ENCODE data around the gene ARSA. TPM values are rescaled to one million over a fixed set of nuclear protein-coding genes. Genes with fewer than 3 reads are reported as not detected.
"Not testable (repeated sequence)": the region's sequence is repeated elsewhere in the genome, so short reads cannot be mapped to it uniquely, and the experiment has no call there.

ARSA gene
- total RNA-seq, 1 donor from 2014 or later = 38.1 TPM

DNA sequence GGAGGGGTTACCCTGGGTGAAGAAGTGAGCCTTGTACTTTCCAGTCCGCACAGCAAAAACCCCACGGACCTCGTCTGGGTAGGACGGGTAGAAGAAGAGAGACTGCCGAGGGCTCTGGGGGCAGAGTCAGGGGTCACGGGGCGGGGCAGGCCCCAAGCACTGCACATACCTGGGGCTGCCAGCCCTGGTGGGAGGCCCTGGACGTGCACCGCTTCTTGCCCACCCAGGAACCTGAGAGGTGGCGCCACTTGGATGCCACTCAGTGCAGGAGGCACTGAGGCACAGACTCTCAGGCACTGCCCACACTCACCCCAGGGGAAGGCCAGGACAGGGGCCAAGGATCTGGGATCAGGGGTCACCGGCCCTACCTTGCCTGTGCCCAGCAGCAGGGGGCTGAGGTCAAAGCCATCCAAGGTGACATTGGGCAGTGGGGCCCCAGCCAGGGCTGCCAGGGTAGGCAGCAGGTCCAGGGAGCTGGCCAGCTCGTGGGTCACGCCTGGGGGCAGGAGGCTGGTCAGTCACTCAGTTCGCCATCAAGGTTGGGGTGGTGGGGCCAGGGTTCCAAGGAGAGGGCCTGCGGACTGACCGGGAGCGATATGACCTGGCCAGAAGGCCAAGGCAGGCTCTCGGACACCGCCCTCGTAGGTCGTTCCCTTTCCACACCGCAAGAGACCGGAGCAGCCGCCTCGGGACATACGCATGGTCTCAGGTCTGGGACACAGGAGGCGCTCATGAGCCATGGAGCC lies 2.2 kb downstream of the ARSA start:
- DNase-seq (ENCODE audit: low spot score) (no peak), ATAC-seq (no peak)
- intact Hi-C loops (cut with DNase I) = no loop called here

DNA sequence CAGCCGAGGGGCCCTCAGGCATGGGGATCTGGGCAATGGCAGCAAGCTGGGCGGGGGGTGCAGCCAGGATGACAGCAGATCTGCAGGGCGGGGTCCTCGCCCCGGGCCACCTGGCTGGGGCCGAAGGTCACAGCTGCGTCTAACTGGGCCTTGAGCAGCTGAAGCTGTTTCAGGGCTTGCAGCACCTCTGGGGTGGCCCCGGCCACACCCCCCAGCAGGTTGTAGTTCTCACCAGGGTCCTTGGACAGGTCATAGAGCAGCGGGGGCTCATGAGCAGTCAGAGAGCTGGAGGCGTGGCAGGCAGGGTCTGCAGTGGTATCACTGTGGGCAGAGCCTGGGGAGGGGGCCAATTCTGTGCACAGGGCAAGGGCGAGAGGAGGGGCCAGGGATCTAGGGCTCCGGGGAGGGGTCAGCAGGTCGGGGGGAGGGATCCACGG lies 2.8 kb downstream of the ARSA start:
- no peak for ATAC-seq
- DNase-seq (ENCODE audit: low spot score) = no peak
- intact Hi-C loops (cut with DNase I) = no loop called here

DNA sequence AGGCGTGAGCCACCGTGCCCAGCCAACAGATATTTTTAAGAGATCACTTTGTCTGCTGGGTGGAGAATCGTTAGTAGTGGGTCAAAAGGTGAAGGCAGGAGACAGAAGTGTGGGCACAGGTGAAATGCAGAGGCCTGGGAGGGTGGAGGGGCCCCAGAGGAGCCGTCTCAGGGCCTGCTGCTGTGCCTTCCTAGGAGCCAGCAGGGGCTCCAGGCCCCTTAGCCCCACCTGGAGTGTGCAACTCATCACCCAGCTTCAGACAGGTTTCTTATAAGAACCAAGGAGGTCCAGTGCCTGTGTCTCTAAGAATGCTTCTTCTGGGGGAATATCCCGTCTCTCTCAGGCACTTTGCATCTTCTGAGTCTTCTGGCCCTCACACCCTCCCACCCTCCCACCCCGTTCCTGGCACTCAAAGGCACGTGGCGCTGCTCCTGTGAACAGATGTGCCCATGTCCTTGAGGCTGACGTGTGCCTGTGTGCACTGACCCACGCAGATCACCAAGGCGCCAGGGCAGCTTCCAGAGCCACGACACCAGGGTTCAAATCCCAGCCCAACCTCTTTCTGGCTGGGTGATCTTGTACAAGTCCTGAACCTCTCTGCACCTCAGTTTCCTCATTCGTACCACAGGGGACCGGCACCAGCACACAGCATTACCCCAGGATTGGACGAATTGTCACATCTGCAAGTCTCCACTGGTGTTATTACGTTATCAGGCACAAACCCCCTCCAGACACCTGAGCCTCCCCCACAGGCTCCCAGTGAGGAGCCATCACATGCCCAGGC lies 3.4 kb downstream of the ARSA start:
- no peak for ATAC-seq
- intact Hi-C loops (cut with DNase I) = no loop called here
- DNase-seq (ENCODE audit: low spot score) = no peak

DNA sequence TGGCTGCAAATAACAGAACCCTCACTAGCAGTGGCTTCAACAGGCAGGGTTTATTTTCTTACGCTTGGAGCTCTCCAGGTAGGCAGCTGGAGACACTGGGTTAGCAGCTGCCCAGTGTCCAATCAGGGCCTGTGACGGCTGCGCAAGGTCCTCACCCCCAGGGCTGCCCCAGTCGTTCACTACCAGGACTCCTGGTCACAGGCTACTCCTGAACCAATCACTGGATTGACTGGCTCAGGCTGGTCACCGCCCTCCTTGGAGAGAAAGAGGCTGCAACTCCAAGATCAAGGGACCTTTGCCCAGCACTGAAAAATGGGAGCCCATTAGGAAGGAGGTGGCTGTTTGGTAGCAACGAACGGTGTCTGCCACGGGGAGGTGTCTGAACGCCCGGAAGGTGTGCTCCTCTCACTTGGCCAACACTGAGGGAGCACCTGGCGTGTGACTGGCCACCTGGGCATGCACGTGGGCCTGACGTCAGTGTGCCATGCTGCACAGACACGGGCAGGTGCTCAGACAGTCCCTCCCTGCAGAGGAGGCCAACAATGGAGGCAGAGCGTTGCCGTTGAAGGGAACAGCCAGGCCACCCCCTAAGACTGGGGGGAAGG lies 5.1 kb downstream of the ARSA start:
- DNase-seq (ENCODE audit: low spot score) (no peak), ATAC-seq (no peak)
- intact Hi-C loops (cut with DNase I) = no loop called here

DNA sequence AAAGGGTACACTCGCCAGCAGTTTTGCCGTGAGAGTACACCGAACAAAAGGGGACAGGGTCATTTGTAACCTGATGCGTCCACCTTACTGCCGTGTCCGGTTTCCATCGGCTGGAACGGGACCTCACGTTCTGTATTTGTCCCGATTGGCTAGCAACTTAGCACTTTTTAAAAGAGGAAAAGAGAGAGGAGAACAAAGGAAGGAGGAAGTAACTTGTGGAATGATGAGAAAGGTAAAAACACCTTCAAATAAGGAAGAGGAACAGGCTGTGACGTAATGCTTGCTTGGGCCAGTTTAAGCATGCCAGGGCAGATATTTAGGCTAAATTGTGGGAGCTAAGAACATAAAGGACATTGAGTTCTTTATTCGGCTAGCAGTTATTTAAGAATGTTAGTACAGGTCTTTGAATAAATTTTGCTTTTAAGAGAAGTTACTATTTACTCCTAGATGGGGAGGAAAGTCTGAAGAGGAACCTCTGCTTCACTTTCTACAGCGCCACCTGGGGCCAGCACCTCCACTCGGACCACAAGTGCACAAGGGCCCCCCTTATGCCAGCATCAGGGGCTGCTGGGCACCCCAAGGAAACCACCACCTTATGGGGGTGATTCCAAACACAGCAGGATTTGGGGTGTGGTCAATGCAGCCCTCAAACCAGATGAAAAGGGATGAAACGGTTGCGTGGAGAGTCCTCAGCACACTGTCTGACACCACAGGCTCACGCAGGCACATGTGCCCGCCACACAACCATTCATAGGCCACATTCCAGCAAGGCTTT lies 5.8 kb downstream of the ARSA start:
- ATAC-seq (no peak), DNase-seq (ENCODE audit: low spot score) (no peak)
- intact Hi-C loops (cut with DNase I) = no loop called here

DNA sequence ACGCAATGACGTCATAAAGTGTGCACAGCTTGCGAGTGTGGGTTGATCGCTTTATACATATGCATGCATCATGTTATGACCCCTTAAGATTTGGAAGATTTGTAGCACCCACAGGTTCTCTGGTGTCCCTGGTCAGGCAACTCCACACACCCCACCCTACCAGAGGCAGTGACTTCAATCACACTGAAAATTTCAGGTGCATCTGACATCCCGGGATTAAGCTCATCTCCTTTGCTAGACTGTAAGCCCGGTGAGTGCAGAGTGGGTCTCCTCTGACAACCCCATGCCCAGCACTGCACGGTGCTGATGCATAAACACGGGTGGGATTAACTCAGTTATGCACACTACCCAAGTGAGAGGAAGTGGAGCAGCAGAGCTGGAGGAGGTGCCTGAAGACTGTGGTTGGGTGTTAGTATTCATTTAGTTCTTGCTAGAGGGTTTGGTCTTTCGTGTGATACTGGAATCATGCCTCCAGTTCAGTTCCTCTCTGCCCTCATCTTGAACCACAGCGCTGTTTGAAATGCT lies 6.5 kb downstream of the ARSA start:
- intact Hi-C loops (cut with DNase I) = no loop called here
- ATAC-seq (peak; percentile 15), DNase-seq (ENCODE audit: low spot score) (no peak)

DNA sequence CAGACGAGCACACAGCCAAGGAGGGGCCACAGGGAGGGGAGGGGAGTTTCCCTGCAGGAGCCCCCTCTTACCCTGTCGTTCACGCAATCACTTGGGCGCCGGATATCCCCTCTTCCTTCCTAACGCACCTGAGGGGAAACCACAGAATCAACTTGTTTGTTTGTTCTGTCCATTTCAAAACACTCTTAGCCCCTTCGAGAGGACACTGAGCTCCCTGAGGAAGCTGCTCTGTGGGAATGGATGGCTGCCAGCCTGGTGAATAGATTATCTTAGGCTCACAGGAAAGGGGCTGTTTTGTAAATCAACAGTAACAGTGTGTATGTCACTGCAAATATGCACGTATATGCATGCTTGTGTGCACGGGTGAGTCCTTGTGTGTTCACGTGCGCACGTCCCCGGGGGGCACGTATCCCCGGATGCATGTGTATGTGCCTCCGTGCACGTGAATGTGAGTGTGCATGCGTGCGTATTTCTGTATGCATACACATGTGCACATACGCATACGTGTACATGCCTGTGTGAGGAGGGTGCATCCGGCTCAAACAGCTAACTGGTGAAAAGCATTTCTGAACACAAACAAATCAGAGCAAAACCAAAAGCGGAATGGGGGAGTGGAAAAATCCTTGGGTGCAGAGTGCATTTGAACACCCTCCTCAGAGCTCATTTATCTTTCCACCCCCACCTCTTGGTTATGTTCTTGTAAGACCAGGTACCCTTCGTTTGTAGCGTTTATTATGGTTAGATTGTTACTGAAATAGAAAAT lies 7.2 kb downstream of the ARSA start:
- ATAC-seq (peak; percentile 86), DNase-seq (ENCODE audit: low spot score) (no peak)
- intact Hi-C loops (cut with DNase I) = no loop called here

DNA sequence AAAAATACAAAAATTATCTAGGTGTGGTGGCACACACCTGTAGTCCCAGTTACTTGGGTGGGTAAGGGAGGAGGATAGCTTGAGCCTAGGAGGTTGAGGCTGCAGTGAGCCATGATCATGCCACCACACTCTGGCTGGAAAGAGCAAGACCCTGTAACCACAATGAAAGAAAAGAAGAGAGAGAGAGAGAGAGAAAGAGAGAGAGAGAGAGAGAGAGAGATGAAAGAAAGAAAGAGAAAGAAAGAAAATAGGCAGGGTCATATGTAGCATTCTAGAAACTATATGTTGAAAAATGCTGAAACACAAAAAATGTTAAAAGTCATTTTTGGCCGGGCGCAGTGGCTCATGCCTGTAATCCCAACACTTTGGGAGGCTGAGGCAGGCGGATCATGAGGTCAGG lies 13.7 kb downstream of the ARSA start:
- intact Hi-C loops (cut with DNase I); DNase-seq (ENCODE audit: low spot score): not testable (repeated sequence)

DNA sequence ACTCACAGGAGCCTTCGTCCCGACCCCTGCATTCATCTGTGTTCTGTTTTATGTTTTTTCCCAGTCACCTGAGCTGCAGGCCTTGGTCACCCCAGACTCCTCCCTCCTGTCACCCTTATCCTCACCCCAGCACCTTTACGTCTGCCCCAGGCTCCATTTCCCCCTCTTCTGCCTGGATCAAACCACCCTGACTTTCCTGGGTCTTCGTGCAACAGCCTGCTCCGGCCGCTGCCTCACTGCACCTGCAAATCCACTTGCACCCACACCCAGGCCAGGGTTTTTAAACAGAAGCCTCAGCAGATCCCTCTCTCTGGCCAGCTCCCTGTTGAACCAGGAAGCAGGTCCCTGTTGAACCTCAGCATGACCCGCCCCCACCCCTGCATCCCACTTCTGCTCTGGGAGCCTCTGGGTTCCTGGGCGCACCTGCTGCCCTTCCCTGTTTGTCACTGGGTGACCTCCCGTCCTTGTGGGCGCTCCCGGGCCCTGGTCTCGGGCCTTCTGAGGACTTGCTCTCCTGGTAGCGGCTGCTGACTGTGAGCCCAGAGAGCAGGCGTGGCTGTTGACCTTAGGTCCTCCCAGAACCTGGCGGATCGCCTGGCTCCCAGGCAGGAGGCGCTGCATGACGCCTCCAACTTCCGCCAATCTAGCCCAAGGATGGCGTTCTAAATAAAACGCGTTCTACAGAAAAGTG lies 14.5 kb downstream of the ARSA start:
- intact Hi-C loops (cut with DNase I) = no loop called here
- peak; percentile 75 for ATAC-seq
- no peak for DNase-seq (ENCODE audit: low spot score)

More for the DNA sequence above, 13.7 kb downstream of the ARSA start:
- ATAC-seq = not testable (repeated sequence)

DNA sequence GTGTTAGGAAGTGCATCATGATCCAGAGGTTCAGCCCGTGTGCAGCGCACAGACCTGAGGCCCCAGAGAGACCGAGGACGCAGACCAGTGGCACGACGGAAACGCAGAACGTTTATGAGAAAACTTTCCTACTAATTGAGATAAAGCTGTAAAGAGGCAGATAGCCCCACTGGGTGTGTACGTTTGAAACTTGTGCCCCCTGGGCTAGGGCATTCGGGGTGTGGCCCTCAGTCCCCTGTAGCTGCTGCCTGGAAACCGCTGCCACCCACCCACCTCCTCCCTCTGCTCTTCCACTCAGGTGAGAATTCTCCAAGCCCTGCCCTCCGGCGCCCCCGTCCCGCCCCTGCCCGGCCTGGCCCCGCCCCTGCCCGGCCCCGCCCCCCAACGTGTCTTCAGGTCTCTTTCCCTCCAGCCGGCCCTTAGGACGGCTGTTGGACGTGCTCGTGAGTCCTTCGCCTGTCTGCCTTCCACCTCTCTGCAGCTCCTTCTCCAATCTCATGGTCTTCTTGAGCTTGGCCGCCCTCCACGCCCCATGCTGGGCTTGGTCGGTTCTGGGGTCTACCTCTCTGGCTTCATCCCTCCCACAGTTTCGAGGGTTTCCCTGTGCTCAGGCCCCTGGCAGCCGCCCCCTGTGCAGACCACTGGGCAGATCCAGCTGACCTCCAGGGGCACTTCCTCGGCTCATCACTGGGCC lies 15.3 kb downstream of the ARSA start:
- no peak for DNase-seq (ENCODE audit: low spot score)
- intact Hi-C loops (cut with DNase I) = no loop called here
- no peak for ATAC-seq

DNA sequence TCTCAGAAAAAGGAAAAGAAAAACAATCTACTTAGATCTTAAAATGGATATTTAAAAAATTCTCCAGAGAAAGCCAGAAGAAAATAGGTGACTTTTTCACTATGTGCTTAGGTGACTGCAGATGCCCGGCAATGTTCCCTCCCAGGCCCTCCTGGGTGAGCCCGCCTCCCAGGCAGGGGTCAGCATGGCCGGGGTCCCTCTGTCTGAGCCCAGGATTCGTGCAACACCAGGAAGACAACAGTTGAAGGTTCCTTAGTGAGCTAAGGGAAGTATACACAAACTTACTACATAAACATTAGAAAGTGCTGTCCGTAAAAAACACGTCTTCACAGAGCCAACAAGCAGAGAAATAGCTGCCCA lies 15.8 kb downstream of the ARSA start:
- ATAC-seq = no peak
- intact Hi-C loops (cut with DNase I) = no loop called here
- no peak for DNase-seq (ENCODE audit: low spot score)

DNA sequence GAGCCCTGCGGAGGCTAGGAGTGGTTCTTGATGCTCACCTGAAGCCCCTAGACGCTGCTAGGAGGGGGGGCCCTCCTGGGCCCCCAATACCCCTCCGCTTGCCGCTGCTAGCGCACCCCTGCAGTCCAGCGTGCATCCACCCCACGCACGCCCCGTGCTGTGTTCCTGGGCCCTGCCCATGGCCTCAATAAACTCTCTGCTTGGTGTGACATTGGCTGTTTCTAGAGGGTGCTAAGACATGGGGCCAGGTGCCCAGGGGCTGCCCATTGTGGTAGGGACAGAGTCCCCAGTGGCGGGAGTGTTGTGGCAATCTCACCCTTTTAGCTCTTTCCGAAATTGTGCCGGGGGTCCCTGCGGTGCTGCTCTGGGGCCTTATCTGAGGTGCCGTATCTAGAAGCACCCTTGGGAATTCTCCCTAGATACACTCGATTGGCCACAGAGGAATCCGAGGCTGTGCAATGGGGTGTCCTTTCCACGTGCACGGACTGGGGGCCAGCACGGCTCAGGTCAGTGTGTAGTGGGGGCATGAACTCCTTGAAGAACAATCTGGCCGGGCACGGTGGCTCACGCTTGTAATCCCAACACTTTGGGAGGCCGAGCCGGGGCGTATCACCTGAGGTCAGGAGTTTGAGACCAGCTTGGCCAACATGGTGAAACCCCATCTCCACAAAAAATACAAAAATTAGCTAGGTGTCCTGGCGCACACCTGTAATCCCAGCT lies 16.5 kb downstream of the ARSA start:
- ATAC-seq (no peak), DNase-seq (ENCODE audit: low spot score) (no peak)
- intact Hi-C loops (cut with DNase I) = no loop called here

DNA sequence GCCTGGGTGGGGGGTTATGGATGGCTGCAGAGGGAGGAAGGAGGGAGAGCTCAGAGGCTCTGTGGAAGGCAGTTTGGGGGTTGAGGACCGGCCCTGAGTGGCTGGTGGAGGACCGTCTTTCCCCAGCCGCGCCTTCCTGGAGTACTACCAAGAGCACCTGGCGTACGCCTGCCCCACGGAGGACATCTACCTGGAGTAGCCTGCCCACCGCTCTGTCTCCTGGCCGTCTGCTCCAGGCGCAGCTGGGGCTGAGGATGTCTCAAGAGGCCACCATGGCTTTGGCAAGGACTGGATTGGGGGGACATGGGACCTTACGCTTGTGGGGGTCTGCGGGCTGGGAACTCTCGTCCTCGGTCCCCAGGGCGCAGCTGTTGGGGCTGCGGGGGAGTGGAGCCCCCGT lies 17.4 kb downstream of the ARSA start:
- ATAC-seq (no peak), DNase-seq (ENCODE audit: low spot score) (no peak)
- intact Hi-C loops (cut with DNase I) = no loop called here

DNA sequence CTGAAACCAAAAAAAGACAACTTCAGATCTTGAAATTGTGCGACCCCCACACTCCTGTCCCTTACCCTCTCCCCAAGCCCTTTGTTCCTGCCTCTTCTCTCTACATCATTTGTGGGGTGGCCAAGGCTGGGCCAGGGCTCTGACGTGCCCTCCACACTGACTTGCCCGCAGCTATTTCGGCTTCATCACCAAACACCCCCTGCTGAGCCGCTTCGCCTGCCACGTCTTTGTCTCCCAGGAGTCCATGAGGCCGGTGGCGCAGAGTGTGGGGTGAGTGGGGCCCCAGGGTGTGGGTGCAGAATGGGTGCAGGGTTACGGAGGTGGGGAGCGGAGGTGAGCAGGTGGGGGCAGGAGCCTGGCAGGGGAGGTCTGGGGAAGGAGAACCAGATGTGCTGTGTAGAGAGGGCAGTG lies 17.9 kb downstream of the ARSA start:
- no peak for ATAC-seq
- intact Hi-C loops (cut with DNase I) = no loop called here
- DNase-seq (ENCODE audit: low spot score) = no peak

DNA sequence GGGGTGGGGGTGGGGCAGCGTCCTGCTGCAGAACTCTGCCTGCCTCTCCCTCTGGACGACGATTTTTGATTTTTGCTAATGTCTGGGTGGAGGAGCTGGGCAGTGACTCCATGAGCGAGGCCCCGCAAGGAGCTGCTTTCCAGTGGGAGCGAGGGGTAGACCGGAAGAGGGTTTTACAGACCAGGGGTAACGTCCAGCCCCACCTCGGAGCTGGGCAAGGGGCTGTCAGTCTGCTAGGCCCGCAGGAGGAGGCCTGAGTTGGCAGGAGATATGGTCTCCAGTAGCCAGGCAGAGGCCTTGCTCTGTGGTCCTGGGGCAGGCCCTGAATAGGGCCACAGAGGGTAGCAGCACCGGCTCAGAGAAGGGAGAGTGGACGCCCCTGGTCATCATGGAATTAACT lies 18.4 kb downstream of the ARSA start:
- DNase-seq (ENCODE audit: low spot score) = no peak
- intact Hi-C loops (cut with DNase I) = no loop called here
- no peak for ATAC-seq

DNA sequence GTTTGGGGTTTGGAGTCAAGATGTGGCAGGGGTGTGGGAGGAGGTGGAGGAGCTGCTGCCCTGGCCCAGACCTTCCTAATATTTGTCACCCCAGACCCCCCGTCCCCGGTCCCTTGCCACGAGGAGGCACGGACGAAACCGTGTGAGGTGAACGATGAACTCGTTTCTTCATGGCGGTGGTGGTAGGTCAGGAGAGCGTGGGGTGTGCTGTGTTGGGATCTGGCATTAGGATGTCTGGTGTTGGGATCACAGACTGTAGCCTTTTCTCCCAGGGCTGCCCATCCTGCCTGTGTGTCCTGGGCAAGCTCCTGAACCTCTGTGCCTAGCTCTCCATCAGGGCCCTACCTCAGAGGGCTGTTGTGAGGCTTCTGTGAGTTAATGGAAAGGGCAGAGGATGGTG lies 19.0 kb downstream of the ARSA start:
- no peak for ATAC-seq
- intact Hi-C loops (cut with DNase I) = no loop called here
- DNase-seq (ENCODE audit: low spot score) = no peak
